Chondrocyte (in vitro differentiated cells): ENCODE data around the gene SNAPC2. TPM values are rescaled to one million over a fixed set of nuclear protein-coding genes. Genes with fewer than 3 reads are reported as not detected.

Experiments used
- DNase-seq: peaks from one replicate; pipeline ENCODE4 v3.0.0; 2021; ENCODE audit warnings: mixed read lengths, low spot score
- H3K27ac Mint-ChIP-seq: one replicate; pipeline ENCODE4 v1.8.0; 2021; ENCODE audit warnings: mild to moderate bottlenecking, moderate library complexity, mixed read lengths; ENCODE audit not compliant: unreplicated experiment
- H3K27me3 Mint-ChIP-seq: 2 replicates; pipeline ENCODE4 v1.8.0; 2021; ENCODE audit warnings: low read depth, mixed read lengths
- H3K36me3 Mint-ChIP-seq: 2 replicates; pipeline ENCODE4 v1.8.0; 2021; ENCODE audit warnings: low read depth, mixed read lengths
- H3K4me1 Mint-ChIP-seq: 2 replicates; pipeline ENCODE4 v1.8.0; 2021; ENCODE audit warnings: low read depth, mild to moderate bottlenecking, mixed read lengths
- H3K4me3 Mint-ChIP-seq: one replicate; pipeline ENCODE4 v1.8.0; 2021; ENCODE audit warnings: mild to moderate bottlenecking, moderate library complexity, mixed read lengths; ENCODE audit not compliant: unreplicated experiment
- H3K9me3 Mint-ChIP-seq: 2 replicates; pipeline ENCODE4 v1.8.0; 2021; ENCODE audit warnings: low read depth, mixed read lengths
- CTCF ChIP-seq: fragments of 200-600 bp; sonication (generic); IDR thresholded peaks from 2 replicates; pipeline ENCODE4 v1.5.0; 2021; ENCODE audit warnings: antibody characterized with exemption, mild to moderate bottlenecking, moderate library complexity
- total RNA-seq: library from RNA; stranded (reverse); gene quantifications from 3 replicates; pipeline ENCODE4 v1.2.1, GENCODE V29; 2021

SNAPC2 gene
- total RNA-seq, 1 donor from 2014 or later: 27.9 TPM

- DNase-seq: no peak
- H3K9me3 Mint-ChIP-seq: no peaks in the 10 kb centered on the region
- peaks cover 15% of the 10 kb centered on the region for H3K27me3 Mint-ChIP-seq
- TF ChIP-seq CTCF: no peak
- peak overlapping the region; percentile 66 for H3K4me3 Mint-ChIP-seq
- peaks cover 30% of the 10 kb centered on the region for H3K4me1 Mint-ChIP-seq
- H3K36me3 Mint-ChIP-seq: no peaks in the 10 kb centered on the region
- no peak overlapping the region for H3K27ac Mint-ChIP-seq
Measured at GRCh38 chr19:7873304-7874075, 46.6 kb upstream of the SNAPC2 start.

GRCh38 chr19:7874076-7874896 lies 45.9 kb upstream of the SNAPC2 start, which contains the start of gene PRR36:
TSS of gene PRR36 (minus strand) at chr19:7874390. CDS start at chr19:7873689, 701 bp downstream.
- Mint-ChIP-seq H3K4me3 (peak within 1 kb of the TSS; percentile 66), H3K4me1 (peaks cover 25% of the 10 kb centered on the region), H3K27me3 (peaks cover 15% of the 10 kb centered on the region), H3K9me3 (no peaks in the 10 kb centered on the region), H3K36me3 (no peaks in the 10 kb centered on the region), H3K27ac (no peak within 1 kb of the TSS)
- TF ChIP-seq CTCF: no peak
- DNase-seq: no peak

GRCh38 chr19:7874897-7875273 lies 45.3 kb upstream of the SNAPC2 start:
- DNase-seq: no peak
- Mint-ChIP-seq H3K4me3 (peak overlapping the region; percentile 61), H3K9me3 (no peaks in the 10 kb centered on the region), H3K27me3 (peaks cover 15% of the 10 kb centered on the region), H3K4me1 (peaks cover 25% of the 10 kb centered on the region), H3K36me3 (no peaks in the 10 kb centered on the region), H3K27ac (no peak overlapping the region)
- no peak for TF ChIP-seq CTCF

GRCh38 chr19:7877249-7877836 lies 42.8 kb upstream of the SNAPC2 start:
- Mint-ChIP-seq H3K4me1 (peaks cover 8% of the 10 kb centered on the region), H3K9me3 (no peaks in the 10 kb centered on the region), H3K36me3 (no peaks in the 10 kb centered on the region), H3K27me3 (peaks cover 6% of the 10 kb centered on the region), H3K27ac (no peak overlapping the region), H3K4me3 (no peak overlapping the region)
- DNase-seq: no peak
- no peak for TF ChIP-seq CTCF
